OCI-LY7 (cell line): ENCODE results near the gene TET3. TPM values are rescaled to one million over a fixed set of nuclear protein-coding genes. Genes with fewer than 3 reads are reported as not detected.
A peak's percentile ranks its signal among the peaks of the same experiment; 100 is the strongest.

Source experiments
- BruUV-seq: library from RNA; stranded (reverse); fragments of 400-500 nt; replicated peaks from 2 replicates; lab custom pipeline; 2021; lab: Mats Ljungman, UMichigan
- CTCF ChIA-PET: fragments of 300-600 bp; sonication (Branson Sonifier 250); formaldehyde crosslinking; loops from one replicate; lab custom pipeline; 2022; ENCODE audit warnings: antibody characterized with exemption; ENCODE audit not compliant: unreplicated experiment; lab: Charles Lee
- POLR2A ChIA-PET: fragments of 300-600 bp; sonication (Branson Sonifier 250); formaldehyde crosslinking; loops from one replicate; lab custom pipeline; 2022; ENCODE audit warnings: antibody characterized with exemption; lab: Charles Lee
- DNase-seq: peaks from one replicate; pipeline ENCODE4 v3.0.0-alpha.2; 2015; ENCODE audit warnings: low spot score
- H2AFZ ChIP-seq: fragments of 200-600 bp; sonication (generic), shearing (Covaris generic); 2 replicates; pipeline ENCODE4 v1.6.1; 2014; ENCODE audit warnings: mild to moderate bottlenecking, antibody characterized with exemption, low read length, moderate library complexity
- H3K27ac ChIP-seq: fragments of 200-600 bp; sonication (generic); 2 replicates; pipeline ENCODE4 v1.5.1; 2014; ENCODE audit warnings: mixed run types, low read depth, mild to moderate bottlenecking, moderate library complexity, low read length, inconsistent platforms; ENCODE audit not compliant: poor library complexity, severe bottlenecking
- H3K36me3 ChIP-seq: fragments of 200-600 bp; sonication (generic); 2 replicates; pipeline ENCODE4 v1.6.1; 2014; ENCODE audit warnings: mild to moderate bottlenecking, antibody characterized with exemption, low read length, moderate library complexity, mixed read lengths; ENCODE audit not compliant: insufficient read depth
- H3K4me1 ChIP-seq: fragments of 200-600 bp; sonication (generic); 2 replicates; pipeline ENCODE4 v1.5.1; 2014; ENCODE audit warnings: mild to moderate bottlenecking, low read length; ENCODE audit not compliant: insufficient read depth, poor library complexity, severe bottlenecking
- H3K4me2 ChIP-seq: fragments of 200-600 bp; sonication (generic); 2 replicates; pipeline ENCODE4 v1.6.1; 2014; ENCODE audit warnings: mild to moderate bottlenecking, low read length
- H3K4me3 ChIP-seq: fragments of 200-600 bp; sonication (generic); 2 replicates; pipeline ENCODE4 v1.5.1; 2014; ENCODE audit warnings: mild to moderate bottlenecking, low read depth, low read length; ENCODE audit not compliant: poor library complexity, severe bottlenecking
- H3K79me2 ChIP-seq: fragments of 200-600 bp; sonication (generic); 2 replicates; pipeline ENCODE4 v1.6.1; 2016; ENCODE audit warnings: low read depth, mild to moderate bottlenecking, low read length, moderate library complexity, mixed read lengths; ENCODE audit not compliant: insufficient read depth
- H3K9me2 ChIP-seq: fragments of 200-600 bp; sonication (generic); 2 replicates; pipeline ENCODE4 v1.6.1; 2016; ENCODE audit warnings: mild to moderate bottlenecking, low read length, mixed read lengths; ENCODE audit not compliant: insufficient read depth
- H3K9me3 ChIP-seq: fragments of 200-600 bp; sonication (generic); 2 replicates; pipeline ENCODE4 v1.6.1; 2014; ENCODE audit warnings: mild to moderate bottlenecking, mixed run types, low read length, mixed read lengths
- H4K20me1 ChIP-seq: fragments of 200-600 bp; sonication (generic); 2 replicates; pipeline ENCODE4 v1.6.1; 2014; ENCODE audit warnings: mild to moderate bottlenecking, antibody characterized with exemption, low read length, moderate library complexity, mixed read lengths; ENCODE audit not compliant: insufficient read depth
- EZH2phosphoT487 ChIP-seq: fragments of 200-600 bp; sonication (generic); IDR thresholded peaks from 2 replicates; pipeline ENCODE4 v1.6.1; 2018; ENCODE audit warnings: low read depth, borderline replicate concordance, mild to moderate bottlenecking, mixed run types, antibody characterized with exemption, low read length, moderate library complexity, mixed read lengths
- intact Hi-C: fragments of 100-400 bp; cut with micrococcal nuclease; formaldehyde crosslinking; loops from one replicate; pipeline ENCODE4 v1.10.0; 2022; ENCODE audit not compliant: unreplicated experiment
- total RNA-seq, 2 experiments: library from RNA; depleted of rRNA in 1 of 2; stranded (reverse); fragments of >200 nt in 1 of 2; shearing (Covaris generic) in 1 of 2; gene quantifications; 2 replicates each; pipeline ENCODE4 v1.2.3, GENCODE V29; 2014 to 2022
- TF ChIP-seq, protein P1 (sequence below): fragments of 200-600 bp; sonication (generic); conservative IDR thresholded peaks from 2 replicates; pipeline ENCODE4 v1.5.1; 2014; ENCODE audit warnings: mild to moderate bottlenecking, antibody characterized with exemption, low read length, moderate library complexity, mixed read lengths

The TET3 gene
- total RNA-seq, 2 experiments from 2014 or later = 14.7 to 25.2 TPM

DNA sequence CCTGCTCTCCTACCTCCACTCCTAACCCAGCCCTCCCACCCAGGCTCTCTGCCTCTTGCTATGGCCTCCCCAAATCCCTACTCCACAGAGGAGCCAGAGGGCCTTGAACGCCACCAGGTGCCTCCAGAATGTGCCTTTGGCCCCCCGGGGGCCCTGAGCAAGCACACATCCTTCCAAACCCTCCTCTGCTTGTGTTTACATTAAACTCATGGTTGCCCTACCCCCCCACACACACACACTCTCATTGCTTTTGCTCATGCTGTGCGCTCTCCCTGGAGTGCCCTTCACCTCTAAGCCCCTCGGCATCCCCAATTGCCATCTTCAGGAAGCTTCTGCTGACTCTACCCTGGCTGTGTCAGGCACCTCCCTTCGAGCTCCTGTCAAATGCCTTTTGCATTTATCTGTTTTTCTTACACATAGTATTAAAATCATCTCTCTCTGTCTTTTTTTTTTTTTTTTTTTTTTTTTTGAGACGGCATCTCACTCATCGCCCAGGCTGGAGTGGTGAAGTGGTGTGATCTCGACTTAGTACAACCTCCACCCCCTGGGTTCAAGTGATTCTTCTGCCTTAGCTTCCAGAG lies 16.3 kb upstream of the TET3 start:
- Histone ChIP-seq H3K27ac (no peak overlapping the region), H3K79me2 (no peaks in the 10 kb centered on the region), H3K4me3 (no peak overlapping the region), H2AFZ (no peak overlapping the region), H3K4me2 (no peak overlapping the region), H3K9me2 (no peaks in the 10 kb centered on the region), H3K4me1 (peaks cover 39% of the 10 kb centered on the region), H4K20me1 (no peaks in the 10 kb centered on the region), H3K36me3 (no peaks in the 10 kb centered on the region), H3K9me3 (no peaks in the 10 kb centered on the region)
- CTCF ChIA-PET = no interaction called here
- no TSS peak for BruUV-seq
- POLR2A ChIA-PET = interaction anchor here (0.6 to 1.0 kb wide), 3 partner anchors 21 to 199 kb away, joined by 3 read pairs; no protein-coding TSS in a partner anchor
- intact Hi-C loops = no loop called here
- DNase-seq = no peak
- TF ChIP-seq EZH2phosphoT487 = no peak
- TF ChIP-seq, protein P1, sequence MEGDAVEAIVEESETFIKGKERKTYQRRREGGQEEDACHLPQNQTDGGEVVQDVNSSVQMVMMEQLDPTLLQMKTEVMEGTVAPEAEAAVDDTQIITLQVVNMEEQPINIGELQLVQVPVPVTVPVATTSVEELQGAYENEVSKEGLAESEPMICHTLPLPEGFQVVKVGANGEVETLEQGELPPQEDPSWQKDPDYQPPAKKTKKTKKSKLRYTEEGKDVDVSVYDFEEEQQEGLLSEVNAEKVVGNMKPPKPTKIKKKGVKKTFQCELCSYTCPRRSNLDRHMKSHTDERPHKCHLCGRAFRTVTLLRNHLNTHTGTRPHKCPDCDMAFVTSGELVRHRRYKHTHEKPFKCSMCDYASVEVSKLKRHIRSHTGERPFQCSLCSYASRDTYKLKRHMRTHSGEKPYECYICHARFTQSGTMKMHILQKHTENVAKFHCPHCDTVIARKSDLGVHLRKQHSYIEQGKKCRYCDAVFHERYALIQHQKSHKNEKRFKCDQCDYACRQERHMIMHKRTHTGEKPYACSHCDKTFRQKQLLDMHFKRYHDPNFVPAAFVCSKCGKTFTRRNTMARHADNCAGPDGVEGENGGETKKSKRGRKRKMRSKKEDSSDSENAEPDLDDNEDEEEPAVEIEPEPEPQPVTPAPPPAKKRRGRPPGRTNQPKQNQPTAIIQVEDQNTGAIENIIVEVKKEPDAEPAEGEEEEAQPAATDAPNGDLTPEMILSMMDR = no peak

DNA sequence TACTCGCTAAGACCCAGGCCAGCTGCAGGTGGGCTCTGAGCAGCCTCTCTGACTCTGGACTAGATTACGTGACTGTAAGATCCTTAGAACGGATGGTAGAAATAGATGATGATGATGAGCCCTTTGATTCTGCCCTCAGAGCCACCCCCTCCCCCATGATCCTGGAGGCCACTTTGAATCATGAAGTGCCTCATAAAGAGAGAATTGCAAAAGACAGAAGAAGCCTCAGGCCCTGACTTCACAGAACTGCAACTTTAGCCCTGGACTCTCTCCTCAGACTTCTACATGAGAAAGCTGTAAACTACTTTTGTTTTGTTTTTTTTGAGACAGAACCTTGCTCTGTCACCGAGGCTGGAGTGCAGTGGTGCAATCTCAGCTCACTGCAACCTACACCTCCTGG lies 15.4 kb upstream of the TET3 start:
- Histone ChIP-seq H3K9me2 (no peaks in the 10 kb centered on the region), H3K4me3 (no peak overlapping the region), H2AFZ (no peak overlapping the region; the same call in 1 of the 2 replicates), H3K27ac (no peak overlapping the region), H3K4me2 (0 out of 2 replicates have a peak overlapping the region, but pooled peaks have one; percentile 71), H4K20me1 (no peaks in the 10 kb centered on the region), H3K36me3 (no peaks in the 10 kb centered on the region), H3K79me2 (no peaks in the 10 kb centered on the region), H3K4me1 (peaks cover 39% of the 10 kb centered on the region), H3K9me3 (no peaks in the 10 kb centered on the region)
- CTCF ChIA-PET = no interaction called here
- TF ChIP-seq, protein P1 = no peak
- no peak for TF ChIP-seq EZH2phosphoT487
- BruUV-seq = no TSS peak
- intact Hi-C loops = no loop called here
- POLR2A ChIA-PET = no interaction called here
- no peak for DNase-seq

DNA sequence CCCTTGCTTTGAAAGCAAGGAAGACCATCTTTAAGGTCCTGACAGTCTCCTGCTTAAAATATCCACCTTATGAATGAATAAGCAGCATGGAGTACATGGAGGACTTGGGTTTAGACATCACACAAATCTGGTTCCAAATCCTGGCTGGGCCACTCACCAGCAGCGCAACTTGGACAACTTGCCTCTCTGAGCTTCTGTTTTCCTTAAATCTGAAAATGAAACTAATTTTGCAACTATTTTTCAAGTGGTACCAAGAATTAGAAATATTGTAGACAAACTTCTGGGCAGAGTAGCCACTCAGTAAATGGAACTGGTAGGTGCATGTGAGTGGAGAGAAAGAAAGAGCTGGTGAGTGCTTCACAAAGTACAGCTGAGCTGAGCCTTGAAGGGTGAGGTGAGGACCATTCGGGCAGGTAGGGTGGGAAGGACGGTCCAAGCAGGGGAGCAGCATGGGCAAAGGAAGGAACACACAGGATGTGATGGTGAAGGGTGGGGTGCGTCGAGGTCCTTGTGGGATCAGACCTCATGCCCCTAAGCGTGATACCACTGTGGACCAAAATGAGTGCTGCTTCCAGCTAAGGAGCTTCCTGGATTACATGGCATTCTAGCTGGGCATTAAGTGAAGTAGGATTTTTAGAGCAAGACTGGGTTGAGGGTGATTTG lies 14.4 kb upstream of the TET3 start:
- no TSS peak for BruUV-seq
- H3K79me2 ChIP-seq = no peaks in the 10 kb centered on the region
- no peak for DNase-seq
- H3K27ac ChIP-seq = peak overlapping the region; percentile 5
- CTCF ChIA-PET = interaction anchor here (0.7 kb wide), 1 partner anchor 36 kb away, joined by 5 read pairs; no protein-coding TSS in a partner anchor
- no peaks in the 10 kb centered on the region for H4K20me1 ChIP-seq
- no peaks in the 10 kb centered on the region for H3K9me3 ChIP-seq
- H3K4me1 ChIP-seq = peaks cover 39% of the 10 kb centered on the region
- no peak for TF ChIP-seq EZH2phosphoT487
- TF ChIP-seq, protein P1 = no peak
- H3K9me2 ChIP-seq = no peaks in the 10 kb centered on the region
- peak overlapping the region; percentile 71 for H3K4me2 ChIP-seq
- peak overlapping the region; percentile 77 for H2AFZ ChIP-seq
- no peaks in the 10 kb centered on the region for H3K36me3 ChIP-seq
- peak overlapping the region; percentile 15 for H3K4me3 ChIP-seq
- intact Hi-C loops = no loop called here
- POLR2A ChIA-PET = interaction anchor here (0.6 to 1.1 kb wide), 6 partner anchors 15 to 717 kb away, joined by 3 to 4 read pairs (median 3); no protein-coding TSS in a partner anchor
